ENCODE measurements around the gene ADI1. TPM values are rescaled to one million over a fixed set of nuclear protein-coding genes. Genes with fewer than 3 reads are reported as not detected.

The ADI1 gene
- total and polyA plus RNA-seq, 2 donors, result 41.9 to 78.3 TPM

- peak overlapping the region; percentile 29 for H3K4me3 ChIP-seq (ENCODE audit: low read depth, low read length)
- DNase-seq (ENCODE audit: extremely low spot score), result no peak
- H3K27ac ChIP-seq (ENCODE audit: low read depth), result peak overlapping the region; percentile 97
- H3K36me3 ChIP-seq (ENCODE audit: insufficient read depth), result no peaks in the 10 kb centered on the region
- WGBS, result 55% methylated on average over 16 of the region's 16 CpGs
- no peaks in the 10 kb centered on the region for H3K4me1 ChIP-seq (ENCODE audit: insufficient read depth)
Observed at GRCh38 chr2:3536682-3537632, 17.6 kb upstream of the ADI1 start.

- peak overlapping the region; percentile 29 for H3K4me3 ChIP-seq (ENCODE audit: low read depth, low read length)
- no peak for DNase-seq (ENCODE audit: extremely low spot score)
- no peaks in the 10 kb centered on the region for H3K4me1 ChIP-seq (ENCODE audit: insufficient read depth)
- no peaks in the 10 kb centered on the region for H3K36me3 ChIP-seq (ENCODE audit: insufficient read depth)
- 13% methylated on average over 24 of the region's 24 CpGs for WGBS
- peak overlapping the region; percentile 97 for H3K27ac ChIP-seq (ENCODE audit: low read depth)
Observed at GRCh38 chr2:3535794-3536681, 16.7 kb upstream of the ADI1 start.

DNA sequence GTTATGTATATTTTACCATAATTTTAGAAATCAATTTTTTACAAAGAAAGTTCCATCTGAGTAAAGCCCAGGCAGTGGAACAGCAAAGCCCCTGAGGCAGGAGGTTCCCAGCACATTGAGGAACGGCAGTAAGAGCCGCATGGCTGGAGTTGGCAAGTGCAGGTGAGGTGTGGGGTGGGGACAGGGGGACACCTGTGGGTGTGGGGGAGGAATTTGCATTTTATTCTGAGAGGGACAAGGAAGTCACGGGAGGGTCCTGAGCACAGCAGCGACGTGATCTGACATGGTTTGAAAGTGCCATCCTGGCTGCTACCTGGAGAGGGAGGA, 16.1 kb upstream of the ADI1 start:
- no peaks in the 10 kb centered on the region for H3K4me1 ChIP-seq (ENCODE audit: insufficient read depth)
- peak overlapping the region; percentile 97 for H3K27ac ChIP-seq (ENCODE audit: low read depth)
- H3K36me3 ChIP-seq (ENCODE audit: insufficient read depth), result no peaks in the 10 kb centered on the region
- H3K4me3 ChIP-seq (ENCODE audit: low read depth, low read length), result peak overlapping the region; percentile 29
- WGBS, result 55% methylated on average over 5 of the region's 5 CpGs
- no peak for DNase-seq (ENCODE audit: extremely low spot score)

- Histone ChIP-seq H3K4me1 (ENCODE audit: insufficient read depth) (no peaks in the 10 kb centered on the region), H3K36me3 (ENCODE audit: insufficient read depth) (no peaks in the 10 kb centered on the region), H3K4me3 (ENCODE audit: low read depth, low read length) (no peak overlapping the region), H3K27ac (ENCODE audit: low read depth) (no peak overlapping the region)
- 97% methylated on average over 24 of the region's 24 CpGs for WGBS
- DNase-seq (ENCODE audit: extremely low spot score), result no peak
Observed at GRCh38 chr2:3534251-3534814, 15.0 kb upstream of the ADI1 start.

GRCh38 chr2:3533836-3534235, 14.5 kb upstream of the ADI1 start:
- H3K4me1 ChIP-seq (ENCODE audit: insufficient read depth), result no peaks in the 10 kb centered on the region
- H3K36me3 ChIP-seq (ENCODE audit: insufficient read depth), result no peaks in the 10 kb centered on the region
- no peak overlapping the region for H3K4me3 ChIP-seq (ENCODE audit: low read depth, low read length)
- 86% methylated on average over 6 of the region's 6 CpGs for WGBS
- H3K27ac ChIP-seq (ENCODE audit: low read depth), result no peak overlapping the region
- no peak for DNase-seq (ENCODE audit: extremely low spot score)

DNA sequence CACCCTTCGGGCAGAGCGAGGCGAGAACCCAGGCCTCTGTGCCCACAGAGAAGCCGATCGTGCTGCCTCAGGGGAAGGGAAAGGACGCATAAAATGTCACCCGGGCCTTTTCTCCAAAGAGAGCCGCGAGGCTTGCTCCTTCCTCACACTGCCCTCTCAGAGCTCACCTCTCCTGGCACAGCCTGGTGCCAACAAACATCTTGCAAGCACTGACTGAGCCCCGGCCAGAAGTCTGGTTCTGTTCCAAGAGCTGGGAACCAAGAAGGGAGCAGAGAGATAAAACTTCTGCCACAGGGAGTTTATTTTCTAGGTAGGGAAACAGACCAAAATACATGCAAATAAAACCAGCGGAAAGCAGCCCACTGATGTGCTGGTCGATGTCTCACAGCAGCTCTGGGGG, 13.6 kb upstream of the ADI1 start:
- Histone ChIP-seq H3K36me3 (ENCODE audit: insufficient read depth) (no peaks in the 10 kb centered on the region), H3K27ac (ENCODE audit: low read depth) (no peak overlapping the region), H3K4me3 (ENCODE audit: low read depth, low read length) (no peak overlapping the region)

DNA sequence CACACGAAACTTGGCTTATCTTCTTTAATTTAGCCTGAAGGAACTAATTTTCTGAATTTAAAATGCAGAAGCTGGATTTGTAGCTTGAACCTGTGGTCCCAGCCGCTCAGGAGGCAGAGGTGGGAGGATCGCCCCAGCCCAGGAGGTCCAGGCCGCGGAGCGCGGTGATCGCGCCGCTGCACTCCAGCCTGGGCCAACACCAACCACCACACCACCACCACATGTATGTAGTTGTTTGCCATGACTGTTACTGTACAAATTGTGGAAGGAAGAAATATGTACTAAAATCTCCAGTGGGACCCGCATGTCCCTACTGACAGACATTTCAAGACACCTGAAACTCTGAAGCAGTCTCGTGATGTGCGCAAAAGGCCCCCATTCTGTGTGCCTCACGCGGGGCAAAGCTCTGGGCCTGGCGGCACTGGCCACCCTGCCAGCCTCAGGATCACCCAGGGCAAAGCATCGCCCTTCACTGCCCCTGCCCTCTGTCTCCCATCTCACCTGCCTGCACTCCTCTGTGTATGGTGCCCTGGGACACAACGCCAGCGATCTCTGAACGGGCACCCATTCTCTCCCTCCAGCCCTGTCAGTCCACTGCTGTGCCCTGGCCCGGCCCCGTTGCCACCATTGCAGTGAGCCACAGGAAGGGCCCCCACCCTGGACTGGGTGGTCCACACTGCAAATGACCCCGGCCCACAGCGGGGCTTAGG, 10.1 kb upstream of the ADI1 start:
- Histone ChIP-seq H3K27ac (ENCODE audit: low read depth) (no peak overlapping the region), H3K4me3 (ENCODE audit: low read depth, low read length) (no peak overlapping the region), H3K36me3 (ENCODE audit: insufficient read depth) (no peaks in the 10 kb centered on the region), H3K4me1 (ENCODE audit: insufficient read depth) (no peaks in the 10 kb centered on the region)
- no peak for DNase-seq (ENCODE audit: extremely low spot score)
- 97% methylated on average over 24 of the region's 24 CpGs for WGBS

More for the DNA sequence above, 13.6 kb upstream of the ADI1 start:
- DNase-seq (ENCODE audit: extremely low spot score), result no peak
- H3K4me1 ChIP-seq (ENCODE audit: insufficient read depth), result no peaks in the 10 kb centered on the region
- WGBS, result 78% methylated on average over 12 of the region's 12 CpGs

DNA sequence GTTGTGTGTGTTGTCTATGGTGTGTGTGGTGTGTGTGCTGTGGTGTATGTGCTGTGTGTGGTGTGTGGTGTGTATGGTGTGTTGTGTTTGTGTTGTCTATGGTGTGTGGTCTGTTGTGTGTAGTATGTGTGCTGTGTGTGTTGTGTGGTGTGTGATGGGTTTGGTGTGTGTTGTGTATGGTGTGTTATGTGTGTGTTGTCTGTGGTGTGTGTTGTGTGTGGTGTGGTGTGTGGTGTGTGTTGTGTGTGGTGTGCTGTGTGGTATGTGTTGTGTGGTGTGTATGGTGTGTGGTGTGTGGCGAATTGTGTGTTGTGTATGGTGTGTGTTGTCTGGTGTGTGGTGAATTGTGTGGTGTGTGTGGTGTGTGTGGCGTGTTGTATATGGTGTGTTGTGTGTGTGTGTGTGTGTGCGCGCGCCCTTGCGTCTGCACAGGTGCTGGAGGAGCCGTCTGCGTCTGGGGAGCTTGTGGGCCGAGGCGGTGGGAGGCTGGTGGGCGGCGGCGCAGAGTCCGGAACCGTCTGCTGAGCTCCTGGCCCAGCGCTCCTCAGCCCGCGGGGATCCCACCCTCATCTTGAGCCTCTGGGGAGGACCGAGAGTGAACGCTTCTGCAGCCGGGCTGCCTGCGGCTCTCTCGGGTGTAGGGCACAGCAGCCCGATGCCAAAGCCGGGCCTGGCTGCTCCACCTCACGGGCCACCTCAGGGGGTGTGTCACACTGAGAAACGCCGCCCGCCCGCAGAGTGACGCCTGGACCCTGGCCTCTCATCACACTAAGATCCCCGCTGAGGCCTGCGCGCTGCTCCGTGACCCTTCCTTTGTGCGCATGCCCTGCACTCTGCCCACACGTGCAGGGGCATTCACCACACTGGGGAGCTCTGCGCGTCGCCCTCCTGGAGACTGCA, 8.8 kb upstream of the ADI1 start:
- Histone ChIP-seq H3K27ac (ENCODE audit: low read depth) (no peak overlapping the region), H3K4me3 (ENCODE audit: low read depth, low read length) (no peak overlapping the region), H3K4me1 (ENCODE audit: insufficient read depth) (peaks cover 4% of the 10 kb centered on the region), H3K36me3 (ENCODE audit: insufficient read depth) (no peaks in the 10 kb centered on the region)
- DNase-seq (ENCODE audit: extremely low spot score), result no peak
- WGBS, result 90% methylated on average over 40 of the region's 40 CpGs

DNA sequence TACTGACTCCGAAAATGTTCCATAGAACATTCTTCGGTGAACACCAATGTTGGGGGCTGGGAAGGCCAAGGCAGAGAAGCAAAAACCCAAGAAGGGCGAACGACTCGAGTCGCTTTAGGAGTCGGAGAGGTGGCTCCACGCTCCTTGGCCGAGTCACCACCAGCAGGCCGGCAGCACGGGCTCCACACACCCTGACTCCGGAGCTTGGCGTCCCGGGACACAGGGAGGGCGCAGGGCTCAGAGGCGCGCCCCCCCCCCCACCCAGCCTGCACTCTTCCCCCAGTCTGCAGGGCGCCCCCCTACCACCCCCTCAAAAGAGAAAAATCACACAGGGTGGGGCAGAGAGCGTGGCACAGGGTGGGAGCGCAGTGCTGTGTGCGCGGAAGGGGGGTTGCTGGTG, 7.5 kb upstream of the ADI1 start:
- WGBS, result 90% methylated on average over 22 of the region's 22 CpGs
- no peak for DNase-seq (ENCODE audit: extremely low spot score)
- H3K4me3 ChIP-seq (ENCODE audit: low read depth, low read length), result no peak overlapping the region
- H3K36me3 ChIP-seq (ENCODE audit: insufficient read depth), result no peaks in the 10 kb centered on the region
- no peak overlapping the region for H3K27ac ChIP-seq (ENCODE audit: low read depth)
- peaks cover 6% of the 10 kb centered on the region for H3K4me1 ChIP-seq (ENCODE audit: insufficient read depth)

DNA sequence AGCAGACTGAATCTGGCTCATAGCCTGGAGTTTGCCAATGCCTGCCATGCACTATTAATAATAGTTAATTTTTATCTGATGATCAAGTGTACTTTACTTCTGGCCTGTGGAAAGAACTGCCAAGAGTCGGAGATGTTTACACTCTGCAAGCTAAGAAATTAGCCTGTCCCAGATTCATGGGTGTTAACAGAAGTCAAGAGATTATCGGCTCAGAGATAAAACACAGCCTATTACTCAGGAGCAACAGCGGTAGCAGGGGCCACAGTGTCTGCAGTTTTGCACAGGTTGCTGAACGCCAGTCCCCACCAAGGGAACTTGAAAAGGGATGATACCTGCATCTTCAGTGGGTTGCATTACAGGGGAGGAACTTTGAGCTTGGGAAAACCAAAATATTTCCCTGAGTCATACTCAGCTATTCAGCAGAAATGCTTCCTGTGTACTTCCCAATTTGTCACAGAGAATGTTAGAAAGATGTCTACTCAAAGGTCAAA, 4.3 kb upstream of the ADI1 start:
- Histone ChIP-seq H3K4me3 (ENCODE audit: low read depth, low read length) (no peak overlapping the region), H3K36me3 (ENCODE audit: insufficient read depth) (no peaks in the 10 kb centered on the region), H3K4me1 (ENCODE audit: insufficient read depth) (peaks cover 6% of the 10 kb centered on the region), H3K27ac (ENCODE audit: low read depth) (no peak overlapping the region)
- DNase-seq (ENCODE audit: extremely low spot score), result no peak
- 19% methylated on average over 4 of the region's 4 CpGs for WGBS

- Histone ChIP-seq H3K27ac (ENCODE audit: low read depth) (peak overlapping the region; percentile 33), H3K4me1 (ENCODE audit: insufficient read depth) (peaks cover 6% of the 10 kb centered on the region), H3K4me3 (ENCODE audit: low read depth, low read length) (no peak overlapping the region), H3K36me3 (ENCODE audit: insufficient read depth) (no peaks in the 10 kb centered on the region)
- WGBS, result 31% methylated on average over 13 of the region's 13 CpGs
- no peak for DNase-seq (ENCODE audit: extremely low spot score)
Observed at GRCh38 chr2:3522961-3523421, 3.7 kb upstream of the ADI1 start.

DNA sequence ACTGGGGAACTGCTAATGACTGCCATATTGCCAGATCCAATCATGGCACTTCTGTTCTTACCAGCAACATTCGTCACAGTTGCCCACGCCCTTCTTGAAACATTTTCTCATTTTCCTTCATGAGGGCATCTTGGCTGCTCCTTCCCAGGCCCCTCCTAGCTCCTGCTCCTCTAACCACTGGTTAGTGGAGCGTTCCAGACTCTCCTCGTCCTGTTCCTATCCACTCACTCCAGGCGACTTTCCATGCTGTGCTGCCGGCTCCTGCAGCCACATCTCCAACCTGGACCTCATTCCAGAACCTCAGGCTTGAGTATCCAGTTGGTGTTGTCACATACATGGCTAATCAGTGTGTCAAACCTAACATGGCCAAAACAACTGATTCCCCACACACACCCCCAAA, 1.3 kb upstream of the ADI1 start:
- H3K4me3 ChIP-seq (ENCODE audit: low read depth, low read length), result no peak overlapping the region
- no peak overlapping the region for H3K27ac ChIP-seq (ENCODE audit: low read depth)

More for the DNA sequence above, 1.3 kb upstream of the ADI1 start:
- Histone ChIP-seq H3K4me1 (ENCODE audit: insufficient read depth) (peaks cover 6% of the 10 kb centered on the region), H3K36me3 (ENCODE audit: insufficient read depth) (no peaks in the 10 kb centered on the region)
- no peak for DNase-seq (ENCODE audit: extremely low spot score)
- WGBS, result 92% methylated on average over 6 of the region's 6 CpGs
